ENCODE measurements around the gene SLC12A7. TPM values are rescaled to one million over a fixed set of nuclear protein-coding genes. Genes with fewer than 3 reads are reported as not detected.

The SLC12A7 gene
- total RNA-seq, 1 donor = 13.7 TPM

- Histone ChIP-seq H3K27me3 (ENCODE audit: insufficient read depth, low read length) (no peaks in the 10 kb centered on the region), H3K4me1 (ENCODE audit: insufficient read depth, low read length) (no peaks in the 10 kb centered on the region), H3K4me3 (ENCODE audit: low read length) (no peak overlapping the region), H3K9me3 (ENCODE audit: low read depth, low read length) (no peaks in the 10 kb centered on the region)
Measured at GRCh38 chr5:1077491-1078020, 34.3 kb downstream of the SLC12A7 start.

GRCh38 chr5:1077026-1077425 lies 34.8 kb downstream of the SLC12A7 start:
- H3K9me3 ChIP-seq (ENCODE audit: low read depth, low read length) = no peaks in the 10 kb centered on the region
- no peak overlapping the region for H3K4me3 ChIP-seq (ENCODE audit: low read length)
- H3K4me1 ChIP-seq (ENCODE audit: insufficient read depth, low read length) = no peaks in the 10 kb centered on the region
- no peaks in the 10 kb centered on the region for H3K27me3 ChIP-seq (ENCODE audit: insufficient read depth, low read length)

GRCh38 chr5:1076406-1076805 lies 35.5 kb downstream of the SLC12A7 start:
- Histone ChIP-seq H3K27me3 (ENCODE audit: insufficient read depth, low read length) (no peaks in the 10 kb centered on the region), H3K4me1 (ENCODE audit: insufficient read depth, low read length) (no peaks in the 10 kb centered on the region), H3K9me3 (ENCODE audit: low read depth, low read length) (no peaks in the 10 kb centered on the region), H3K4me3 (ENCODE audit: low read length) (no peak overlapping the region)

GRCh38 chr5:1075931-1076330 lies 35.9 kb downstream of the SLC12A7 start:
- no peaks in the 10 kb centered on the region for H3K9me3 ChIP-seq (ENCODE audit: low read depth, low read length)
- H3K27me3 ChIP-seq (ENCODE audit: insufficient read depth, low read length) = no peaks in the 10 kb centered on the region
- H3K4me3 ChIP-seq (ENCODE audit: low read length) = no peak overlapping the region
- no peaks in the 10 kb centered on the region for H3K4me1 ChIP-seq (ENCODE audit: insufficient read depth, low read length)

- Histone ChIP-seq H3K4me1 (ENCODE audit: insufficient read depth, low read length) (no peaks in the 10 kb centered on the region), H3K9me3 (ENCODE audit: low read depth, low read length) (no peaks in the 10 kb centered on the region), H3K27me3 (ENCODE audit: insufficient read depth, low read length) (no peaks in the 10 kb centered on the region), H3K4me3 (ENCODE audit: low read length) (no peak overlapping the region)
Measured at GRCh38 chr5:1075555-1075881, 36.3 kb downstream of the SLC12A7 start.

- Histone ChIP-seq H3K4me3 (ENCODE audit: low read length) (no peak overlapping the region), H3K4me1 (ENCODE audit: insufficient read depth, low read length) (no peaks in the 10 kb centered on the region), H3K27me3 (ENCODE audit: insufficient read depth, low read length) (no peaks in the 10 kb centered on the region), H3K9me3 (ENCODE audit: low read depth, low read length) (no peaks in the 10 kb centered on the region)
Measured at GRCh38 chr5:1074816-1075554, 36.9 kb downstream of the SLC12A7 start.

GRCh38 chr5:1074226-1074625 lies 37.6 kb downstream of the SLC12A7 start:
- Histone ChIP-seq H3K4me1 (ENCODE audit: insufficient read depth, low read length) (no peaks in the 10 kb centered on the region), H3K4me3 (ENCODE audit: low read length) (no peak overlapping the region), H3K9me3 (ENCODE audit: low read depth, low read length) (no peaks in the 10 kb centered on the region), H3K27me3 (ENCODE audit: insufficient read depth, low read length) (no peaks in the 10 kb centered on the region)

- Histone ChIP-seq H3K9me3 (ENCODE audit: low read depth, low read length) (no peaks in the 10 kb centered on the region), H3K27me3 (ENCODE audit: insufficient read depth, low read length) (no peaks in the 10 kb centered on the region), H3K4me3 (ENCODE audit: low read length) (no peak overlapping the region), H3K4me1 (ENCODE audit: insufficient read depth, low read length) (no peaks in the 10 kb centered on the region)
Measured at GRCh38 chr5:1073239-1074102, 38.4 kb downstream of the SLC12A7 start.

- H3K4me3 ChIP-seq (ENCODE audit: low read length) = no peak overlapping the region
- no peaks in the 10 kb centered on the region for H3K27me3 ChIP-seq (ENCODE audit: insufficient read depth, low read length)
- no peaks in the 10 kb centered on the region for H3K9me3 ChIP-seq (ENCODE audit: low read depth, low read length)
- no peaks in the 10 kb centered on the region for H3K4me1 ChIP-seq (ENCODE audit: insufficient read depth, low read length)
Measured at GRCh38 chr5:1069720-1070088, 42.2 kb downstream of the SLC12A7 start.

GRCh38 chr5:1068895-1069719 lies 42.8 kb downstream of the SLC12A7 start:
- H3K9me3 ChIP-seq (ENCODE audit: low read depth, low read length) = no peaks in the 10 kb centered on the region
- H3K4me1 ChIP-seq (ENCODE audit: insufficient read depth, low read length) = no peaks in the 10 kb centered on the region
- H3K4me3 ChIP-seq (ENCODE audit: low read length) = no peak overlapping the region
- H3K27me3 ChIP-seq (ENCODE audit: insufficient read depth, low read length) = no peaks in the 10 kb centered on the region

- Histone ChIP-seq H3K9me3 (ENCODE audit: low read depth, low read length) (no peaks in the 10 kb centered on the region), H3K4me3 (ENCODE audit: low read length) (no peak overlapping the region), H3K4me1 (ENCODE audit: insufficient read depth, low read length) (no peaks in the 10 kb centered on the region), H3K27me3 (ENCODE audit: insufficient read depth, low read length) (no peaks in the 10 kb centered on the region)
Measured at GRCh38 chr5:1068204-1068894, 43.5 kb downstream of the SLC12A7 start.

GRCh38 chr5:1067141-1068121 lies 44.4 kb downstream of the SLC12A7 start:
- Histone ChIP-seq H3K27me3 (ENCODE audit: insufficient read depth, low read length) (no peaks in the 10 kb centered on the region), H3K4me3 (ENCODE audit: low read length) (no peak overlapping the region), H3K9me3 (ENCODE audit: low read depth, low read length) (no peaks in the 10 kb centered on the region), H3K4me1 (ENCODE audit: insufficient read depth, low read length) (no peaks in the 10 kb centered on the region)

- no peaks in the 10 kb centered on the region for H3K4me1 ChIP-seq (ENCODE audit: insufficient read depth, low read length)
- no peaks in the 10 kb centered on the region for H3K27me3 ChIP-seq (ENCODE audit: insufficient read depth, low read length)
- no peak overlapping the region for H3K4me3 ChIP-seq (ENCODE audit: low read length)
- no peaks in the 10 kb centered on the region for H3K9me3 ChIP-seq (ENCODE audit: low read depth, low read length)
Measured at GRCh38 chr5:1066676-1067075, 45.2 kb downstream of the SLC12A7 start.
